OCI-LY7 (cell line): ENCODE measurements around the gene JUN. TPM values are rescaled to one million over a fixed set of nuclear protein-coding genes. Genes with fewer than 3 reads are reported as not detected.

Experiments used
- BruUV-seq: library from RNA; stranded (reverse); fragments of 400-500 nt; replicated peaks from 2 replicates; lab custom pipeline; 2021; lab: Mats Ljungman, UMichigan
- CTCF ChIA-PET: fragments of 300-600 bp; sonication (Branson Sonifier 250); formaldehyde crosslinking; loops from one replicate; lab custom pipeline; 2022; ENCODE audit warnings: antibody characterized with exemption; ENCODE audit not compliant: unreplicated experiment; lab: Charles Lee
- POLR2A ChIA-PET: fragments of 300-600 bp; sonication (Branson Sonifier 250); formaldehyde crosslinking; loops from one replicate; lab custom pipeline; 2022; ENCODE audit warnings: antibody characterized with exemption; lab: Charles Lee
- DNase-seq: peaks from one replicate; pipeline ENCODE4 v3.0.0-alpha.2; 2015; ENCODE audit warnings: low spot score
- H2AFZ ChIP-seq: fragments of 200-600 bp; sonication (generic), shearing (Covaris generic); 2 replicates; pipeline ENCODE4 v1.6.1; 2014; ENCODE audit warnings: mild to moderate bottlenecking, antibody characterized with exemption, low read length, moderate library complexity
- H3K27ac ChIP-seq: fragments of 200-600 bp; sonication (generic); 2 replicates; pipeline ENCODE4 v1.5.1; 2014; ENCODE audit warnings: mixed run types, low read depth, mild to moderate bottlenecking, moderate library complexity, low read length, inconsistent platforms; ENCODE audit not compliant: poor library complexity, severe bottlenecking
- H3K36me3 ChIP-seq: fragments of 200-600 bp; sonication (generic); 2 replicates; pipeline ENCODE4 v1.6.1; 2014; ENCODE audit warnings: mild to moderate bottlenecking, antibody characterized with exemption, low read length, moderate library complexity, mixed read lengths; ENCODE audit not compliant: insufficient read depth
- H3K4me1 ChIP-seq: fragments of 200-600 bp; sonication (generic); 2 replicates; pipeline ENCODE4 v1.5.1; 2014; ENCODE audit warnings: mild to moderate bottlenecking, low read length; ENCODE audit not compliant: insufficient read depth, poor library complexity, severe bottlenecking
- H3K4me2 ChIP-seq: fragments of 200-600 bp; sonication (generic); 2 replicates; pipeline ENCODE4 v1.6.1; 2014; ENCODE audit warnings: mild to moderate bottlenecking, low read length
- H3K4me3 ChIP-seq: fragments of 200-600 bp; sonication (generic); 2 replicates; pipeline ENCODE4 v1.5.1; 2014; ENCODE audit warnings: mild to moderate bottlenecking, low read depth, low read length; ENCODE audit not compliant: poor library complexity, severe bottlenecking
- H3K79me2 ChIP-seq: fragments of 200-600 bp; sonication (generic); 2 replicates; pipeline ENCODE4 v1.6.1; 2016; ENCODE audit warnings: low read depth, mild to moderate bottlenecking, low read length, moderate library complexity, mixed read lengths; ENCODE audit not compliant: insufficient read depth
- H3K9me2 ChIP-seq: fragments of 200-600 bp; sonication (generic); 2 replicates; pipeline ENCODE4 v1.6.1; 2016; ENCODE audit warnings: mild to moderate bottlenecking, low read length, mixed read lengths; ENCODE audit not compliant: insufficient read depth
- H3K9me3 ChIP-seq: fragments of 200-600 bp; sonication (generic); 2 replicates; pipeline ENCODE4 v1.6.1; 2014; ENCODE audit warnings: mild to moderate bottlenecking, mixed run types, low read length, mixed read lengths
- H4K20me1 ChIP-seq: fragments of 200-600 bp; sonication (generic); 2 replicates; pipeline ENCODE4 v1.6.1; 2014; ENCODE audit warnings: mild to moderate bottlenecking, antibody characterized with exemption, low read length, moderate library complexity, mixed read lengths; ENCODE audit not compliant: insufficient read depth
- CTCF ChIP-seq: fragments of 200-600 bp; sonication (generic); conservative IDR thresholded peaks from 2 replicates; pipeline ENCODE4 v1.5.1; 2014; ENCODE audit warnings: mild to moderate bottlenecking, antibody characterized with exemption, low read length, moderate library complexity, mixed read lengths
- EZH2phosphoT487 ChIP-seq: fragments of 200-600 bp; sonication (generic); IDR thresholded peaks from 2 replicates; pipeline ENCODE4 v1.6.1; 2018; ENCODE audit warnings: low read depth, borderline replicate concordance, mild to moderate bottlenecking, mixed run types, antibody characterized with exemption, low read length, moderate library complexity, mixed read lengths
- intact Hi-C: fragments of 100-400 bp; cut with micrococcal nuclease; formaldehyde crosslinking; loops from one replicate; pipeline ENCODE4 v1.10.0; 2022; ENCODE audit not compliant: unreplicated experiment
- total RNA-seq, 2 experiments: library from RNA; depleted of rRNA in 1 of 2; stranded (reverse); fragments of >200 nt in 1 of 2; shearing (Covaris generic) in 1 of 2; gene quantifications; 2 replicates each; pipeline ENCODE4 v1.2.3, GENCODE V29; 2014 to 2022

Gene JUN
- total RNA-seq, 2 experiments from 2014 or later: 4.2 to 7.7 TPM

GRCh38 chr1:58812468-58812867 is 28.6 kb upstream of the JUN start:
- POLR2A ChIA-PET: no interaction called here
- no peak for DNase-seq
- H3K4me2 ChIP-seq: 0 out of 2 replicates have a peak overlapping the region, but pooled peaks have one; percentile 5
- CTCF ChIA-PET: interaction anchor here (0.9 kb wide), 1 partner anchor 9 kb away, joined by 4 read pairs; no protein-coding TSS in a partner anchor
- peaks cover 30% of the 10 kb centered on the region for H3K4me1 ChIP-seq
- no peaks in the 10 kb centered on the region for H3K79me2 ChIP-seq
- intact Hi-C loops: no loop called here
- no peaks in the 10 kb centered on the region for H4K20me1 ChIP-seq
- peak overlapping the region; percentile 28; the same call in 1 of the 2 replicates for H2AFZ ChIP-seq
- no peak overlapping the region for H3K27ac ChIP-seq
- no peaks in the 10 kb centered on the region for H3K9me2 ChIP-seq
- H3K9me3 ChIP-seq: no peaks in the 10 kb centered on the region
- no peak overlapping the region for H3K4me3 ChIP-seq
- H3K36me3 ChIP-seq: no peaks in the 10 kb centered on the region
- BruUV-seq: no TSS peak
- TF ChIP-seq EZH2phosphoT487: no peak
- no peak for TF ChIP-seq CTCF

GRCh38 chr1:58811303-58811702 is 27.5 kb upstream of the JUN start:
- H3K27ac ChIP-seq: no peak overlapping the region
- no peaks in the 10 kb centered on the region for H3K36me3 ChIP-seq
- H3K79me2 ChIP-seq: no peaks in the 10 kb centered on the region
- ChIA-PET POLR2A (no interaction called here), CTCF (no interaction called here)
- DNase-seq: no peak
- H3K4me1 ChIP-seq: peaks cover 29% of the 10 kb centered on the region
- H3K9me3 ChIP-seq: no peaks in the 10 kb centered on the region
- BruUV-seq: no TSS peak
- H4K20me1 ChIP-seq: no peaks in the 10 kb centered on the region
- no peak overlapping the region for H2AFZ ChIP-seq
- H3K9me2 ChIP-seq: no peaks in the 10 kb centered on the region
- no peak overlapping the region for H3K4me2 ChIP-seq
- no peak overlapping the region for H3K4me3 ChIP-seq
- TF ChIP-seq EZH2phosphoT487 (no peak), CTCF (no peak)
- intact Hi-C loops: no loop called here

- no peaks in the 10 kb centered on the region for H4K20me1 ChIP-seq
- H3K4me1 ChIP-seq: peaks cover 29% of the 10 kb centered on the region
- intact Hi-C loops: no loop called here
- H3K79me2 ChIP-seq: no peaks in the 10 kb centered on the region
- TF ChIP-seq CTCF (no peak), EZH2phosphoT487 (no peak)
- POLR2A ChIA-PET: no interaction called here
- CTCF ChIA-PET: no interaction called here
- H2AFZ ChIP-seq: no peak overlapping the region
- no peaks in the 10 kb centered on the region for H3K36me3 ChIP-seq
- no peak for DNase-seq
- no peak overlapping the region for H3K4me3 ChIP-seq
- H3K27ac ChIP-seq: no peak overlapping the region
- no peak overlapping the region for H3K4me2 ChIP-seq
- no peaks in the 10 kb centered on the region for H3K9me2 ChIP-seq
- no peaks in the 10 kb centered on the region for H3K9me3 ChIP-seq
- BruUV-seq: no TSS peak
These were observed 25.6 kb upstream of the JUN start for GRCh38 chr1:58809325-58810010.
